ENCODE results near the gene KHSRP.
A peak's percentile ranks its signal among the peaks of the same experiment; 100 is the strongest.
"Not testable (repeated sequence)": the region's sequence is repeated elsewhere in the genome, so short reads cannot be mapped to it uniquely, and the experiment has no call there.

Gene KHSRP

GRCh38 chr19:6421075-6422014 is 3.3 kb downstream of the KHSRP start:
- no peak for DNase-seq

GRCh38 chr19:6418562-6418932 is 6.1 kb downstream of the KHSRP start:
- DNase-seq = no peak

- DNase-seq = peak in 35 of 56 donors; percentile 6 to 72 (median 38)
Measured at GRCh38 chr19:6417713-6418561, 6.7 kb downstream of the KHSRP start.

- no peak for DNase-seq
Measured at GRCh38 chr19:6416658-6417405, 7.8 kb downstream of the KHSRP start.

GRCh38 chr19:6415591-6416190 is 8.9 kb downstream of the KHSRP start:
- DNase-seq = no peak

GRCh38 chr19:6414793-6415590 is 9.6 kb downstream of the KHSRP start:
- no peak for DNase-seq

- no peak for DNase-seq
Measured at GRCh38 chr19:6413721-6414643, 10.6 kb downstream of the KHSRP start.

GRCh38 chr19:6413291-6413690 is 11.3 kb downstream of the KHSRP start:
- no peak for DNase-seq

GRCh38 chr19:6412447-6413091 is 12.0 kb downstream of the KHSRP start:
- DNase-seq = peak in 1 of 56 donors; percentile 3

GRCh38 chr19:6412061-6412446 is 12.6 kb downstream of the KHSRP start:
- no peak for DNase-seq

- DNase-seq = no peak
Measured at GRCh38 chr19:6409346-6409745, 15.3 kb downstream of the KHSRP start.

- no peak for DNase-seq
Measured at GRCh38 chr19:6406401-6406800, 18.2 kb downstream of the KHSRP start.

GRCh38 chr19:6402837-6403608 is 21.6 kb downstream of the KHSRP start:
- peak in 54 of 56 donors; percentile 3 to 90 (median 70) for DNase-seq

- no peak for DNase-seq
Measured at GRCh38 chr19:6402058-6402457, 22.6 kb downstream of the KHSRP start.

- not testable (repeated sequence) for DNase-seq
Measured at GRCh38 chr19:6400062-6400944, 24.3 kb downstream of the KHSRP start.

- no peak for DNase-seq
Measured at GRCh38 chr19:6396305-6396704, 28.3 kb downstream of the KHSRP start.

- no peak for DNase-seq
Measured at GRCh38 chr19:6394831-6395230, 29.8 kb downstream of the KHSRP start.

Measured in amygdala (tissue), 56 donors.